ENCODE data around the gene RALGDS.

The RALGDS gene

DNA sequence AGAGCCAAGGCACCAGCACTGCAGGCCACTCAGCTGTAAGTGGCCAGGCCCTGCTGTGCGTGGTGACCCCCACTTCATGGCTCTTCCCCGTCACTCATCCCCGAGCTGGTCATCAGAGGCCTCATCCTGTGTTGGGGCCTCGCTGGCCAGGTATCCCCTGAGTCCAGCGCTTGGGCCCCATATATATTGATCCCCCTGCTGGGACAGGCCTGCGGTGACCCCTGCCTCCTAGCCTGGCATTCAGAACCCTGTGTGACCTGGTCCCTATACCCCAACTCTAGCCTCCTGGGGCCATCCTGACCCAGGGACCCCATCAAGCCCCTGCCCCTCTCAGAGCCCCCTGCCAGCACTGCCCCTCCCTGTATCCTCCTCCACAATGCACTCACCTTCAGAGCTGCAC is 30.0 kb upstream of the RALGDS start:
- DNase-seq (ENCODE audit: low read depth in 3 of 3) = no peak

GRCh38 chr9:133149130-133150015 is 28.3 kb upstream of the RALGDS start:
- peak; percentile 68 to 70 (median 68) for DNase-seq (ENCODE audit: low read depth in 3 of 3)

DNA sequence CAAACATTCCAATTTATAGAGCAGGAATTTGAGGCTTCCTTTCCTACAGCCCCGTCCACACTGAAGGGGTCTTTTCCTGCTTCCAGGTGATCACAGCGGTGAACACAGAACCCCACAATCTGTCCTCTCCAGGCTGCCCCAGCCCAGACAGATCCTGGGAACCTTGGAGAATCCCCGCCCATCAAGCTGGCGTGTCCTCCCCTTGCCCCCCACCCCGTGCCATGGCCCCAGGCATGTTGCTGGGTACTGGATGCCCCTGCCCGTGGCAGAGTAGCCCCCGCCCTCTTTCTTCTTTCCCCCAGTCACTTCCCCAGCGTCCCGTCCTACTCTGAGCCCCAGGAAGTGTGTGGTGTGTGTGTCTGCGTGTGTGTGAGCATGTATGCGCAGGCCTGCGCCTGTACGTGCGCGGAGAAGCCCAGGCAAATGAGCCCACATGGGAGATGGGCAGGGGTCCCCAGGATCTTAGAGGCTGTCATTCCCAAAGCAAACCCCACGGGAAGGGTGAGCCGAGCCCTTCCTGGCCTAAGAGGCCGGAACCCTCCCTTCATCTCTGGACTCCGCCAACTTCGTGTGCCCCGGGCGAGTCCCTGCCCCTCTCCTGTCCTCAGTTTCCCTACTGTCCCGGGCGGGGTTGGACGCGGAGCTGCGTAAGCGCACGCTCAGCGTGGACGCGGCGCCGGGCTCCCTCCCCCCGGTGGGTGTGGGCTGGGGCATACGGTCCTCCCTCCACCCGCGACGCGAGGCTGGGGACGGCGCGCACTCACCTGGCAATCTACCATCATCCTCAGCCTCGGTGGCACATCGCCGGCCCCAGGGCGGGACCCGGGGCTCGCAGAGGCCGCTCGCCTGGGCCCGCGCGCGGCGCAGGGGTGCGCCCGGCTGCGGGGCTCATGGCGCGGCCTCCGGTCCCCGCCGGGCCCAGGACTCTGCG is 27.4 kb upstream of the RALGDS start:
- peak in 2 of 3 experiments; percentile 35 to 43 for DNase-seq (ENCODE audit: low read depth in 3 of 3)

DNA sequence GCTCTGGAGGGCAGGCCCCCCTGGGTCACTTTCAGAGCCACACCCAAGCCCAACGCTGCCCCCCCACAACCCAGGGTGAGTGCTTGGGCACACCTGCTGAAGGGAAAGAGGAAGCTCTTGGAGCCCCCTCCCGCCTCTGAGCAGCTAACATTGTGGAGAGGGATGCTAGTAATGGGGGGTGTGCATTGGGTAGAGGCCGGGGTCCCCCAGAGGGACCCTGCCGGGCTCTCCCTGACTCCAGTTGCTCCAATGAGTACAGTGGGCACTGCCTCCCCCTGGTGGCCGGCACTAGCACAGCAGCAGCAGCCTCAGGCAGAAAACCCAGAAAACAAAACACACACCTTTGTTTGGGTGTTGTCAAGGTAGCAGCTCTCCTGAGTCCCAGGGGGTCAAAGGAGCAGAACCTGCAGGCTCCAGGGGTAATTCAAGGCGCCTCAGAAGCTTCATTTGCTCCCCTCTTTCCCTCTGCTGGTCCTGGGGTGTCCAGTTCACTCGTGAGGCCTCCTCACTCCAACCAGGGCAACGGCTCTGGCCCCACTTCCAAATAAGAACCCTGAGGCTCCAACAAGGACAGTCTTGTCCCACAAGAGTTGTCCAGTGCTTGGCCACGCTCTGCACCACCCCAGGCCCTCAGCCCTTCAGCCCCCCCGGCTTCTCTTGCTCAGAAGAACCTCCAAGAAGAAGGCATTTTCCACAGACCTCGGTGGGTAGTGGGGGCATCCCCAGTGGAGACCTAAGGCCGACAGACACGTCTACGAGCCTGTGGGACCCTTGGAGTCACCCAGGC is 26.6 kb upstream of the RALGDS start:
- peak; percentile 61 to 70 (median 70) for DNase-seq (ENCODE audit: low read depth in 3 of 3)

DNA sequence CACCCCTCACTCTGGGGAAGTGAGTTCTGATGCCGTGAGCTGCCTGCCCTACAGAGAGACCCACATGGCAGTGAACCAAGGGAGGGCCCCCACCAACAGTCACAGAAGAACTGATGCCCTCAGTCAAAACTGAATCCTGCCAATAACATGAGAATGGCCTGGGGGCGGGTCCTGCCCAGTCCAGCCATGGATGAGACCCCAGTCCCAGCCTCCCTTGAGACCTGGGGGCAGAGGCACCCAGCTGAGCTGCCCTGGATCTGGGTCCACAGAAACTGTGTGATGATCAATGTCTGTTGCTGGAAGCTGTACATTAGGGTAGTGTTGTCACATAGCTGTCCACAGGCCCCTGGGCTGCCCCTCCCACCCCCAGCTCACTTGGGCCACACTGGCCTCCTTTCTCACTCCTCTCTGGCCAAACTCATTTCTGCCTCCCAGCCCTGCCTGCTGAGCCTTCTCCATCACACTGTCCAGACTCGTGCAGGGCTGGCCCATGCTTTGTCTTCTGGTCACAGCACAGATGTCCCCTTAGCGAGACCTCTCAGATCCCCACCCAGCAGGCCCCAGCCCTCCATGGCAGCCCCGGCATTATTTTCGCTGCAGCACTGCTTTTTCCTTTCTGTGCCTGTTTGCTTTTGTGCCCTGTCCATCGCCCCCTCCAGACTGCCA is 25.8 kb upstream of the RALGDS start:
- DNase-seq (ENCODE audit: low read depth in 3 of 3) = no peak

- DNase-seq (ENCODE audit: low read depth in 3 of 3) = no peak
These were observed 24.1 kb upstream of the RALGDS start for GRCh38 chr9:133144904-133145851.

- DNase-seq (ENCODE audit: low read depth in 3 of 3) = peak; percentile 80 to 88 (median 82)
These were observed 23.3 kb upstream of the RALGDS start for GRCh38 chr9:133144142-133144903.

DNA sequence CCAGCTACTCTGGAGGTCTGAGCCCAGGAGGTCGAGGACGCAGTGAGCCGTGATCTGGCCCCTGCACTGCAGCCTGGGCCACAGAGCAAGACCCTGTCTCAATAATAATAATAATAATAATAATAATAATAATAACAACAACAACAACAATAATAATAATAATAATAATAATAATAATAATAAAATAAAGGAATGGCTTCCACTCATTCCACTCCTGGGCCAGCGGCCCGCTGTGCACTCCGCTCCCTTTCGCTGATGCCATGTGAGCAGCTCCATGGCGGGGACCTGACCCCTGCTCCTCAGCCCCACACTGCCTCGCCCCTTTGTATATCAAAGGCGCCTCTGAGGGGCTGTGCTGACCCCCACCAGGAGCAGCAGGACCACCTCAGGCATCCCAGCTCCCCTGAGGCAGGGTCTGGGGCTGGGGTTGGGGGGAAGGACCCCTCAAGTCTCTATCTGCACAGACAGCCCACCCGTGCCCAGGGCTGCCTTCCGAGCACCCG is 22.6 kb upstream of the RALGDS start:
- no peak for DNase-seq (ENCODE audit: low read depth in 3 of 3)

DNA sequence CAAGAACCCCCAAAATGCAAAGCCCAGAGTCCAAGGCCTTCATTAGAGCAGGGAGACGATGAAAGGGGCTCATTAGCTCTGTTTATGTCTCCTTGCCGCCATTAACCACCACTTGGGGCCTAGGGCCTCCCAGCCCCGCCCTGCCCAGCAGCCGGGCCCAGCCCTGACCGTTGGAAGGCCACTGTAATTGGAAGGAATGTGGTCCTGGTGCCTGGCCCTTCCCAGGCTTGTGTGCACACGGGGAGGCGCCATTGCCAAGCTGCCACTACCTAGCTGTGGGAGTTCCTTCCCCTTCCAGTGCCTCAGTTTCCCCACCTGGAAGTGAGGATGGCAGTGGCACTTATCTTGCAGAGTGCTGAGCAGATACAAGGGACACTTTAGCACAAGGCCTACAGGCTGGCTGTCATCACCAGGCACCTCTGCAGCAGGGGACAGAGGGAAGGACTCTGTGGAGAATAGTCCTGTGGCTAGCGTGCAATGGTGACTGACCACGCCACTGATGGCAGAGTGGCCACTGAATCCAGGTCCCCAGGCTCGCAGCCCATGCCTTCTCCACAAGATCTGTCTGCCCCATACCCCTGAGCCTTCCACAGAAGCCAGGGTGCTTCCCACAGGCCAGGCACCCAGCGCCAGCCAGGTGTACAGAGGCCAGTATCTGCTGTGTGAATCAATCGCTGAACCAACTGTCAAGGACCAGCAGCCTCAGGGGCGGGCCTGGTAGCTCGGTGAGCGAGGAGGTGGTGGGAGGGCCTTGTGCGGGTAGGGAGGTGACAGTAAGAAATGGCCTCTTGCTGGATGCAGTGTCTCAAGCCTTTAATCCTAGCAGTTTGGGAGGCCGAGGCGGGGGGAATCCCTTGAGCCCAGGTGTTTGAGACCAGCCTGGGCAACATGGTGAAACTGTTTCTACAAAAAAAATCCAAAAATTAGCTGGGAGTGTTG is 21.9 kb upstream of the RALGDS start:
- DNase-seq (ENCODE audit: low read depth in 3 of 3) = no peak

GRCh38 chr9:133141833-133142595 is 21.0 kb upstream of the RALGDS start:
- peak in 1 of 3 experiments; percentile 60 for DNase-seq (ENCODE audit: low read depth in 3 of 3)

GRCh38 chr9:133140606-133141005 is 19.6 kb upstream of the RALGDS start:
- no peak for DNase-seq (ENCODE audit: low read depth in 3 of 3)

- DNase-seq (ENCODE audit: low read depth in 3 of 3) = no peak
These were observed 19.1 kb upstream of the RALGDS start for GRCh38 chr9:133140174-133140505.

GRCh38 chr9:133139246-133140173 is 18.5 kb upstream of the RALGDS start:
- DNase-seq (ENCODE audit: low read depth in 3 of 3) = no peak

- no peak for DNase-seq (ENCODE audit: low read depth in 3 of 3)
These were observed 16.6 kb upstream of the RALGDS start for GRCh38 chr9:133137451-133138231.

- DNase-seq (ENCODE audit: low read depth in 3 of 3) = no peak
These were observed 14.2 kb upstream of the RALGDS start for GRCh38 chr9:133135146-133135745.

Data from stimulated activated CD4-positive, alpha-beta T cell treated with anti-CD3 and anti-CD28 coated beads, TNF-alpha, amount 100 ng/mL, for 4 hours (primary cell).